ENCODE results near the gene SHC1.

Gene SHC1

DNA sequence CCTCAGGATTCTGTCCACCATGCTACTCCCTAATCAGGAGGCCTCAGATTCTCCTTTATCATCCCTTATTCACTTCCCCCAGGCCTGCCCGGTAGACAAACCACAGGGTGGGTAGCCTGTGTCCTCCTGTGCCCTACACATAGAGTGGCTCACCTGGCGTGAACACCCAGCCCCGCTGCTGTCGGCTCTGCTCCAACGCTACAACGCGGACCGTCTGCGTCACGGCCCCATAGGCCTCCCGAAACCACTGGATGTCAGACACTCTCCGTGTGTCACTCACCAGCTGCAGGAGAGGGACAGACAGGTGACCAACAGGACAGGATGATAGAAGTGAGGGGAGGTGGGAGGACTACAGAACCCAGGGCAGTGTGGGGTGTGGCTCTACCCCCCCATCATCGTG, 44.3 kb downstream of the SHC1 start:
- no peak for DNase-seq (ENCODE audit: low read depth)
- TF ChIP-seq, protein P1, sequence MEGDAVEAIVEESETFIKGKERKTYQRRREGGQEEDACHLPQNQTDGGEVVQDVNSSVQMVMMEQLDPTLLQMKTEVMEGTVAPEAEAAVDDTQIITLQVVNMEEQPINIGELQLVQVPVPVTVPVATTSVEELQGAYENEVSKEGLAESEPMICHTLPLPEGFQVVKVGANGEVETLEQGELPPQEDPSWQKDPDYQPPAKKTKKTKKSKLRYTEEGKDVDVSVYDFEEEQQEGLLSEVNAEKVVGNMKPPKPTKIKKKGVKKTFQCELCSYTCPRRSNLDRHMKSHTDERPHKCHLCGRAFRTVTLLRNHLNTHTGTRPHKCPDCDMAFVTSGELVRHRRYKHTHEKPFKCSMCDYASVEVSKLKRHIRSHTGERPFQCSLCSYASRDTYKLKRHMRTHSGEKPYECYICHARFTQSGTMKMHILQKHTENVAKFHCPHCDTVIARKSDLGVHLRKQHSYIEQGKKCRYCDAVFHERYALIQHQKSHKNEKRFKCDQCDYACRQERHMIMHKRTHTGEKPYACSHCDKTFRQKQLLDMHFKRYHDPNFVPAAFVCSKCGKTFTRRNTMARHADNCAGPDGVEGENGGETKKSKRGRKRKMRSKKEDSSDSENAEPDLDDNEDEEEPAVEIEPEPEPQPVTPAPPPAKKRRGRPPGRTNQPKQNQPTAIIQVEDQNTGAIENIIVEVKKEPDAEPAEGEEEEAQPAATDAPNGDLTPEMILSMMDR (IDR thresholded peaks at IDR 0.05; ENCODE audit: insufficient read depth, low read depth, low read length, missing control alignments) = no peak
- no peak overlapping the region for H3K4me3 ChIP-seq (ENCODE audit: low read depth, low read length)

DNA sequence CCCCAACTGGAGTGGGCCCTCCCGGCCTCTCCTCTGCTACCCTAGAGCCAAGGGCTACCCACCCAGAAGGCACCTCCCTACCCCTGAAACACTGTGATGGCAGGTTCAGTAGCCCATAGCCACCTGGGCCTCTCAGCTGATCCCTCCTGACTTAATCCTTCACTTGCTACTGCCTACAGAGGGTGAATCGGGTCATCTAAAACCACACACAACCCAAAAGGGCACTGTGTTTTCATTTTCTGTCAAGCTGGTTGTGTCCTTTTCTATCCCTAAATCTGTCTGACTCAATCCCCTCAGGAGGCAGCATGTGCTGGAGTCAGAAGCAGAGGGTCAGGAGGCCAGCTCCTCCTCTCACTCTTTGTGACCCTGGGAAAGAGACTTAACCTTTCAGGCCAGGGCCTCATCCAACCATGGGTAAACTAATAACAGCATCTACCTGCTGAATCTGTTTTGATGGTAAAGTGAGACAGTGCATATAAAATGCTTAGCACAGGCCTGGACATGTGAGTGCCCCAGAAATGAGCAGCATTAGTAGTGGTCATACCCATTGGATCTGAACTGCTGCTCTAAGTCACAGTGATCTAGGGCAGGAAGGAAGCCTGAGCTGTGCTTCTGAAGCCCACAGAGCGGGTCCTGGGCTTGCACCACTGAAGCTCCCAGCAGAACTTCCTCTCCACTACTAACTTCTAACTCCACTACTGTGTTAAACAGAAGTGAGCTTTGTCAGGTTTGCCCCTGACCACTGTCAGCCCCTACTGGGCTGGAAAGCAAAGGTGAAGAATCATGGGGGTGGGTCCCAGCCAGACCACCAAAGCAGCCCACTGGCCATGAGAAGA, 45.0 kb downstream of the SHC1 start:
- no peak for DNase-seq (ENCODE audit: low read depth)
- TF ChIP-seq, protein P1 (IDR thresholded peaks at IDR 0.05; ENCODE audit: insufficient read depth, low read depth, low read length, missing control alignments) = no peak
- H3K4me3 ChIP-seq (ENCODE audit: low read depth, low read length) = no peak overlapping the region

DNA sequence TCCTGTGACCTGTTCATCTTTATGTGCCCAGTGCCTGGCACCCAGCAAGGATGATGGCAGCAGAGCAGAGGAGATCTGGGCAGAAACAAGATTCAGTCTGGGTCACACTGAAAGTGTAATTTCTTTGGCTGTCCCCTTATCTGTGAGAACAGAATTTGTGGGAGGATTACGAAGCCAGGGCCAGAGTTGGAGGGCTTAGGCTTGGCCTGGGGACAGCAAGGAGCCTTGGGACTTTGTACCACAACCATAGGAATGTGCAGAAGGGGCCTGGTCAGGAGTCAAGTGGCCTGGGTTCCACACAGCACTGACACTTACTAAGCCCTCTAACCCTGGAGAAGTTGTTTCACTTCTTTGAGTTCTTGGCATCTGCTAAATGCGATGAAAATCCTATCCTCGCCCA, 46.9 kb downstream of the SHC1 start:
- TF ChIP-seq, protein P1 (IDR thresholded peaks at IDR 0.05; ENCODE audit: insufficient read depth, low read depth, low read length, missing control alignments) = no peak
- no peak for DNase-seq (ENCODE audit: low read depth)
- H3K4me3 ChIP-seq (ENCODE audit: low read depth, low read length) = no peak overlapping the region

DNA sequence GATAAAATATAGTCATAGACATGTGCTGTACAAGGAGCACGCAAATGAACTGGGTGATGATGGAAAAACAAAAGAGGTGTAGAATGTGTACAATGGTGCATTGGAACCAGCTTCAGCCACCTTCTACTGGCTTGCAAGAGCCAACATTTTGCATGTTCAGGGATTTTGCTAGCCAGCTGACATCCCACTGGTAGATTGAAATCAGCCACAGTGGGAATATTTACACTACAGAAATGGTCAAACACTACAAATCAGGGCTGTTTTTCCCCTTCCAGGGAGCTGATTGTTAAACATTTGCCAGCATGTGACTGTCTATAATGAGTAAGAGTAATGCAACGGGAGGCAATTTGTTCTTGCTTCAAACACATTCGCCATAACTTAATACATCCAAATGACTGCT, 57.3 kb downstream of the SHC1 start:
- no peak for DNase-seq (ENCODE audit: low read depth)
- H3K4me3 ChIP-seq (ENCODE audit: low read depth, low read length) = no peak overlapping the region
- TF ChIP-seq, protein P1 (IDR thresholded peaks at IDR 0.05; ENCODE audit: insufficient read depth, low read depth, low read length, missing control alignments) = no peak

DNA sequence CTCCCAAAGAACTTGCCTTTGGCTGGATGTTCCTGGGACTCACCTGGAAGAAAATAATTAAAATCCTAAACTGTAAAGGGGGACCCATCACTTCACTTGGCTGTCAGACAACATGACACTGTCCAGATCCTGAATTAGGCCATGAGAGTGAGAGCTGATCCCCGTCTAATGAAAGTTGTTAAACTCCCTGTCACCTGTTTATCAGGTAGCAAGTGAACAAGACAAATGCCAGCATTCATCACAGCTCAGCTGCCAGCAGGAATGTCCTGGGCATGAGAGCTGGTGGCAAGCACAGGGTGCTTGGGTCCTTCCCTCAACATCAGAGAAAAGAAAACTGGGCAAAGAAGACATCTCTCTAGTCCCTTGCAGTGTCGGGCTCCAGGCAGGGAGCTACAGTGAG, 57.8 kb downstream of the SHC1 start:
- no peak for DNase-seq (ENCODE audit: low read depth)
- TF ChIP-seq, protein P1 (IDR thresholded peaks at IDR 0.05; ENCODE audit: insufficient read depth, low read depth, low read length, missing control alignments) = no peak
- H3K4me3 ChIP-seq (ENCODE audit: low read depth, low read length) = no peak overlapping the region

Data from GM12865 (cell line).